Kidney (tissue), 14 donors: Measurements from ENCODE around the gene SERINC3. TPM values are rescaled to one million over a fixed set of nuclear protein-coding genes. Genes with fewer than 3 reads are reported as not detected.

Experiments
- DNase-seq, 5 donors: peaks; one replicate each; pipeline ENCODE4 v3.0.0-alpha.2; 2013 to 2020
- FAIRE-seq: peaks from 2 replicates; lab custom pipeline; 2012; peaks lifted over from hg19 to GRCh38; lab: Jason Lieb, UNC
- H3K27ac ChIP-seq, 2 donors: one replicate each; pipeline ENCODE4 v1.7.0; 2013; ENCODE audit warnings: low read depth in 2 of 2, low read length in 2 of 2, inconsistent platforms in 1 of 2
- H3K27me3 ChIP-seq: one replicate; pipeline ENCODE4 v1.7.1; 2013; ENCODE audit warnings: low read length, inconsistent platforms; ENCODE audit not compliant: control insufficient read depth, insufficient read depth
- H3K36me3 ChIP-seq, 3 donors: one replicate each; pipeline versions ENCODE4 v1.7.0 to v1.7.1; 2013; ENCODE audit warnings: low read length in 3 of 3, control low read depth in 1 of 3, inconsistent platforms in 1 of 3; ENCODE audit not compliant: insufficient read depth in 3 of 3, control insufficient read depth in 2 of 3
- H3K4me1 ChIP-seq, 3 donors: one replicate each; pipeline versions ENCODE4 v1.7.0 to v1.7.1; 2013; ENCODE audit warnings: low read length in 3 of 3, inconsistent platforms in 1 of 3, low read depth in 1 of 3; ENCODE audit not compliant: control insufficient read depth in 2 of 3, insufficient read depth in 2 of 3
- H3K4me3 ChIP-seq, 3 donors: one replicate each; pipeline versions ENCODE4 v1.7.0 to v1.8.1; 2013; ENCODE audit warnings: low read length in 3 of 3, control low read depth in 1 of 3, inconsistent platforms in 1 of 3
- H3K9ac ChIP-seq, 3 donors: one replicate each; pipeline versions ENCODE4 v1.7.0 to v1.7.1; 2013; ENCODE audit warnings: low read length in 3 of 3, control low read depth in 1 of 3, inconsistent platforms in 1 of 3
- H3K9me3 ChIP-seq, 3 donors: one replicate each; pipeline versions ENCODE4 v1.7.0 to v1.7.1; 2013; ENCODE audit warnings: low read length in 3 of 3, control low read depth in 1 of 3, inconsistent platforms in 1 of 3; ENCODE audit not compliant: control insufficient read depth in 2 of 3, insufficient read depth in 1 of 3
- CTCF ChIP-seq: IDR thresholded peaks from 3 replicates; pipeline ENCODE4 v1.5.1; 2012; ENCODE audit warnings: mild to moderate bottlenecking, moderate library complexity, borderline replicate concordance; ENCODE audit not compliant: insufficient read depth; ENCODE audit errors: extremely low read depth
- intact Hi-C: fragments of 100-400 bp; cut with DNase I; formaldehyde crosslinking; loops from one replicate; pipeline ENCODE4 v1.11.1; 2022
- polyA plus RNA-seq: library from polyadenylated mRNA; stranded (reverse); fragments of 350-450 nt; fragmentation: Illumina TruSeq; extraction: RNeasy Lipid Tissue Mini Kit (QIAGEN cat#74804); gene quantifications from one replicate; pipeline ENCODE4 v1.2.3, GENCODE V29; 2014; ENCODE audit warnings: low read depth, low replicate concordance; ENCODE audit not compliant: insufficient read depth
- total RNA-seq: library from RNA; stranded (reverse); fragmentation: NEBNext Ultra II Directional; extraction: Animal tissue kit (Norgen Biotek cat#: 25700); gene quantifications from one replicate; pipeline ENCODE4 v1.2.1, GENCODE V29; 2021
- donor health status: control.
- donor health status: control.
- donor health status: control.
- donor health status: control.
- donor health status: control.
- donor health status: DM: yes; HTN: yes; CAD: no.
- donor health status: Normal renal cell carcinoma (clear cell type).

Gene SERINC3
- total and polyA plus RNA-seq, 2 donors from 2014 or later, result 41.6 to 90.4 TPM

- H3K36me3 ChIP-seq, result no peaks in the 10 kb centered on the region
- TF ChIP-seq CTCF, result no peak
- intact Hi-C loops, result no loop called here
- H3K9ac ChIP-seq, result no peak overlapping the region
- H3K4me3 ChIP-seq, result no peak overlapping the region
- no peak for DNase-seq
- no peaks in the 10 kb centered on the region for H3K9me3 ChIP-seq
- H3K27me3 ChIP-seq, result no peaks in the 10 kb centered on the region
- H3K27ac ChIP-seq, result no peak overlapping the region
- peaks cover 0 to 4% (median 0%) of the 10 kb centered on the region in 3 donors for H3K4me1 ChIP-seq
- FAIRE-seq, result no peak
Observed at GRCh38 chr20:44528309-44528708, 6.4 kb upstream of the SERINC3 start.

- H3K9ac ChIP-seq, result no peak overlapping the region
- intact Hi-C loops, result no loop called here
- H3K27ac ChIP-seq, result no peak overlapping the region
- H3K4me3 ChIP-seq, result no peak overlapping the region
- H3K36me3 ChIP-seq, result no peaks in the 10 kb centered on the region
- H3K4me1 ChIP-seq, result peaks cover 0 to 3% (median 0%) of the 10 kb centered on the region in 3 donors
- no peaks in the 10 kb centered on the region for H3K27me3 ChIP-seq
- no peak for TF ChIP-seq CTCF
- DNase-seq (no peak), FAIRE-seq (no peak)
- no peaks in the 10 kb centered on the region for H3K9me3 ChIP-seq
Observed at GRCh38 chr20:44527716-44528199, 5.9 kb upstream of the SERINC3 start.

GRCh38 chr20:44526129-44526528, 4.3 kb upstream of the SERINC3 start:
- no peak for TF ChIP-seq CTCF
- no peak overlapping the region for H3K27ac ChIP-seq
- H3K9me3 ChIP-seq, result no peaks in the 10 kb centered on the region
- H3K9ac ChIP-seq, result no peak overlapping the region
- peaks cover 0 to under 1% (median 0%) of the 10 kb centered on the region in 3 donors for H3K4me1 ChIP-seq
- DNase-seq (no peak), FAIRE-seq (no peak)
- no peaks in the 10 kb centered on the region for H3K27me3 ChIP-seq
- intact Hi-C loops, result no loop called here
- H3K4me3 ChIP-seq, result no peak overlapping the region
- H3K36me3 ChIP-seq, result no peaks in the 10 kb centered on the region

GRCh38 chr20:44523746-44524145, 1.9 kb upstream of the SERINC3 start:
- Histone ChIP-seq H3K4me3 (no peak overlapping the region), H3K9ac (no peak overlapping the region), H3K27ac (no peak overlapping the region), H3K36me3 (no peaks in the 10 kb centered on the region), H3K9me3 (no peaks in the 10 kb centered on the region), H3K4me1 (peaks cover 0 to 17% (median 11%) of the 10 kb centered on the region in 3 donors), H3K27me3 (no peaks in the 10 kb centered on the region)
- intact Hi-C loops, result no loop called here
- no peak for TF ChIP-seq CTCF
- FAIRE-seq (no peak), DNase-seq (no peak)
